CD1c-positive myeloid dendritic cell (primary cell): ENCODE measurements around the gene UNC13D.
"Not testable (repeated sequence)": the region's sequence is repeated elsewhere in the genome, so short reads cannot be mapped to it uniquely, and the experiment has no call there.

Experiments
- DNase-seq: peaks from one replicate; pipeline ENCODE4 v3.0.0-alpha.2; 2016; ENCODE audit errors: extremely low spot score

Gene UNC13D

DNA sequence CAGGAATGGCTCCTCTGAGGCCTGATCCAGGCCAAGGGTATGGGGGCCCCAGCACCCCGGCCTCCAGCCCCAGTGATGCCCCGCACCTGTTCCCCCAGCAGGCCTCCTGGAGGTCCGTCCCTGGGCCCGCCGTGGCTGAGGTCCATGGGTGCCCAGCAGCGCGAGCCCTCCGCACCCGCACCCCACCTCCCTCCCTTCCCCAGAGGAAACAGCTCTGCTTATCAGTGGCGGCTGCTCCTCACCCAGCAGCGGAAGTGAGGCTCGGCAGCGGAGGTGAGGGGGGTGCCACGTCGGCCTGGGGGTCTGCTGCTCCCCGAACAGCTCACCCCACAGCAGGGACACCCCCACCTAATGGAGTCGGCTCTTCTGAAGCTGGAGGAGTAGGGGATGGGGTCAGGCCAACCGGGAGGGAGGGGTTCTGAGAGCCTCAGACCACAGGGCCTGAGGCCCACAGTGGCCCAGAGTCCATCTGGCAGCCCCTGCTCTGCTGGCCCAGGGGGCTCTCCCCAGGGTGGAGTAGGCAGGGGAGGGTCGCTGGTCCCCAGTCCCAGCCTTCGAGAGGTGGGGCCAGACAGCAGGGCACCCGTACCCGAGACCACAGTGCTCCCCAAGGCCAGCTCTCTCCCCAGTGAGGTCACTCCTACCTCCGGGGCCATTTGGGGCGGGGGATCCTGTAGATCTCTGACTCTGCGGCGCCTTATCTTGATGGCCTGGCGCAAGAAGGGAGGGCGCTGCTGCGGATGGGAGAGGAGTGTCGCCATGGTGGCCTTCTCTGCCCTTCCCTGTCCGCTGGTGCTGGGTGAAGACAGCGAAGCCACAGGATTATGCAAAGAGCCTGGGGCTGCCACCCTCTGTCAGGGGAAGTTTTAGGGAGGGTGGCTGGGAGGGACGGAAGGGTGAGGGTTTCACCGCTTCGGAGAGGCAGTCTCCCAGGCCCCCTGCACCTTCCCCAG, at the start of gene UNC13D:
TSS of gene UNC13D (minus strand) at position 828 of the 953 bp plus-strand sequence. CDS start at position 761, 67 bp downstream.
- DNase-seq: peak; percentile 73

DNA sequence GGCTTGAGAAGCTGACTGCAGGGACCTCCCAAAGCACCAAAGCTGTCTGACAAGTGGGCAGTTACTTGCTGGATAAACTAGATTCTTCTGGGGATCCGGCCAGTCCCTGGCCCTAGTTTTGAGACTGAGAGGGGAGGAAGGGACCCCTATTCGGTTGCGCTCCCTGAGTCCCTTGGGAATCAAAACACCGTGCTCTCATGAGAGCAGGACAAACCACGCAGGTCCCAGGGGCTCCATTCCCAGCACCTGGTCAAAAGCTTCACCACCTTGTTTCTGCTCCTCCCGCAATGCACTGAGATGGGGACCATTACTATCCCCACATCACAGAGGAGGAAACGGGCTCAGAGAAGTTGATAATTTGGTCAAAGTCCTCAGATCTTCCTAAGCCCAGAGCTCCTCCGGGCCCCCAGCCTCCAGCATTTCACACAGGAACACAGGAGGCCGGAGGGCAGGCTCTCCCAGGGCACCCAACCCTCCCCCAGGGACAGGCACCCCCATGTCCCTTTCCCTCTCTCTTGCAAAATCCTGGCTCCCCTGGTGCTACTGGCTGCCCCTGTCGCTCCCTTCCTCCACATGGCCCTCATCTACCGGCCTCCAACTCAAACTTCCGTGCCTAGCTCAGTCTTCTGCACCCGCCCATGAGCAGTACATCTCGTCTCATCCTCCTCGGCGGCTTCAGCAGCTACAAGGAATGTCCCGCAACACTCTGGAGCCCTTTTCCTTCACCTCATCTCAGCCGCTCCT, 49.3 kb upstream of the UNC13D start:
- DNase-seq: no peak

DNA sequence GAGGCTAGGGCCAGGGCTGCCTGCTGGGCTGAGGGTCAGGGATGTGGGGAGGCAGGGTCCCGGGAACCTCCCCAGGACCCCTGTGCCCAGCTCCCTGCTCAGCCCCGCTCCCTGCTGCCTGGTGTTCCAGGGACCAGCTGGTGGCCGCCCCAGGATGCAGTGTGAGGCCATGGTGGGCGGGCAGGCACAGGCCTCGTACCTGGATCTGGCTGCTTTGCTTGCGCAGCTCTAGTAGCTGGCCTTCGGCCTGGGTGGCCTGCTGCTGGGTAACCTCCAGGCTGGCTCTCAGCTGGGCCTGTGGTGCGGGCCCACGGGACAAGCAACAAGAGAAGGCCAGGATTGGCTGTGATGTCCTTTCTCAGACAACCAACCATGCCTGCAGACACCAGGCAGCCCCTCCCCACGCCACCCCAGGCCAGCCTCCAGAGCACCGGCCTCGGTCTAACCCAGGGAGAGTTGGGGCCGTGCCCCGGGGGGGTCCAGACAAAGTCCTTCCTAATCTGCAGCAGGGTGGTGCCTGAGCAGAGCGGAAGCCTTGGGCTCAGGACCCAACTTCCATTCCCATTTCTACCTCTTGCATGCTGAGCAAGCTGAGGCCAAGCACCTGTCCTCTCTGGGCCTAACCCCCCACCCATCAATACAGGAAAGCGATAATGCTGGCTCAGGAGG, 48.5 kb upstream of the UNC13D start:
- DNase-seq: no peak

DNA sequence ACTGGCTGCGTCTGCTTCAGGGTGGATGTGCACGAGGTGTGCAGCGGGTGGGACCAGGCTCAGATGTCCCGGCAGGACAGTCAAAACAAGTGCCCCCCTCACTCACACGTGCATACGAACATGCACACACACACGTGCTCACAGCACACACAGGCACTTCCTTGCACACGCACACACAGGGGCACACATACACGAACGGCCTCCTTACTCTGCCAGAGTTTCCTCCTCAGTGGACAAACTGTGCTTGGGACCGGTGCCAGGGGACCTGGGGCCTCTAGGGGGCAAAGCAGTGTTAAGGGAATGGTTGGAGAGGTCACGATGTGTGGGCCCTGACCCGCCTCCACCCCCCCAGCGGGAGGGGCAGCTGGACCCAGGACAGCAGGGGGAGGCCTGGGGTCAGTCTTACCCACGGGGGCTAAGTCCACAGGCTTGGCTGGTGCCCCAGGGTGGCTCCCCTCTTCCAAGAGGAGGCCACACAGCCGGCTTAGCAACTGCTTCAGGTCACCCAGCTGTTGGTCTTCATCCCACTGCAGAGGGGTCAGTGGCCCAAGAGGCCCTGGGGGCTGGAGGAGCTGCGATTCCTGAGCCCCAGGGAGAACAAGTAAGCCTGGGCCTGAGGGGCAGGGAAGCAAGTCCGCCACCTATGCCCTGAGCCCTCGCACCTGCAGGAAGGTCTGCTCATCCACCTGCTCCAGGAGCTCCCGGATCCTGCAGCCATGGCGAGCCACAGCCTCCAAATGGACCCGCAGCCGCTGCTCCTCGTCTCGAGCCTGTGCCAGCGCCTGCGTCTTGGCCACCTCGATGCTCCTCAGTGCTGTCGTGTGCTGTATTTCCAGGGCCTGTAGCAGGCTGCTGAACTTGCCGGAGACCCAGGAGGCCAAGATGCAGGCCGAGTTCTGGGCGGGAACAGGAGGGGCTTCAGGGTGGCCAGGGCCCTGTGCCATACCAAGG, 47.7 kb upstream of the UNC13D start:
- no peak for DNase-seq

DNA sequence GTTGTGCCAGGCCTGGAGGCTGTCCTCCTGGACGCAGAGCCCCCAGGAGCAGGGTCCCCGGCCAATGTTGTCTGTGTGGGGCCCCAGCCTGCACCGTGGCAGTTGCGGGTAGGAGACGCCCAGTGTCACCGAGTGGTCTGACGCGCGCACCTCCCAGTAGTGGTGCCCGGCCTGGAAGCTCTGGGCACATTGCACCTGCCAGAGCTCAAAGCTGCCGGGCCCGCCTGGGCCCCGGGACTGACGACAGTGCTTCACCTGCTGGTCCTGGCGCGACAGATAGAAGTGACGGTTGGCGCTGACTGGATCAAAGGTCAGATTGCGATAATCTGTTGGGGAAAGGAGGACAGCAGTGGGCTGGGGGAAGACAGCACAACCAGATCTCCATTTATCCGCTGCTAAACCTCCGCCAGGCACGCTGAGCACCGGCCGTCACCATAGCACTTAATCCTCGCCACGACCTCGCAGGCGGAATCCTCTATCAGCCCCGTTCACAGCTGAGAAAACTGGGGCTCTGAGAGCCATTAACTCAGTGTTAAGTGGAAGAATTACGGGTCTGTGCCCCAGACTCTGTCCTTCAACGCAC, 46.9 kb upstream of the UNC13D start:
- no peak for DNase-seq

DNA sequence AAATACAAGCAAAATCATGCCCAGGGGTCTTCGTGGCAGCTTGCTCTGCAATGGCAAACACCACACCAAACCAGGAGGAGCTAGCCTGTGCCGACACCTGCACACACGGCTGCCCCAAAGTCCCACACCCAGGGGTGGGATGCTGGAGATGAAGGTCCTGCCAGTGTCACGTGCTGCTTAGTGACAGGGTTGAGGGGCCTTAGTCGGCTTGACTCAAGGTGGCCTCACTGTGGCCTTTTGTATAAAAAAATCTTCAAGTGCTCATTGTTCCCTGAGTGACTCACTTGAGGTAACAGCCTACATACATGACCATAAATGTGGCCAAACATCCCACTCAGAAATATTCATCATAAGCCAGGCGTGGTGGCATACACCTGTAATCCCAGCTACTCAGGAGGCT, 45.2 kb upstream of the UNC13D start:
- DNase-seq: no peak

DNA sequence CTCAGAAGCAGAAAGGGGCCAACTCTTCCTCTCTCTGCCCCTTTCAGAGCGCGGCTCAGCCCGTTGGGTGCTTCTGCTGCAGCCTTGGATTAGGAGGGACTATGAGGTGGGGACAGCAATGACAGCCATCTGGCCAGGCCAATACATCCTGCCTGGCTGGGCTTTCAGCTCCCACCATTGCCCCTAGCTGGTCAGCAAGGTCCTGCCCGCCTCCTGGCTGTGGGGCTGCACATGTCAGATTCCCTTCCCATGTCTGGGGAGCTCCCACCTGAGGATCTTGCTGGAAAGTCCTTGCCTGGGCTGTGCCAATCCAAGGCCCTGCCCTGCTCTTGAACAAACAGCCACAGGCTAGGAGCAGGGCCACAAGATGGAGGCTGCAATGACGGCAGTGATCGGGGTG, 44.3 kb upstream of the UNC13D start:
- DNase-seq: no peak

DNA sequence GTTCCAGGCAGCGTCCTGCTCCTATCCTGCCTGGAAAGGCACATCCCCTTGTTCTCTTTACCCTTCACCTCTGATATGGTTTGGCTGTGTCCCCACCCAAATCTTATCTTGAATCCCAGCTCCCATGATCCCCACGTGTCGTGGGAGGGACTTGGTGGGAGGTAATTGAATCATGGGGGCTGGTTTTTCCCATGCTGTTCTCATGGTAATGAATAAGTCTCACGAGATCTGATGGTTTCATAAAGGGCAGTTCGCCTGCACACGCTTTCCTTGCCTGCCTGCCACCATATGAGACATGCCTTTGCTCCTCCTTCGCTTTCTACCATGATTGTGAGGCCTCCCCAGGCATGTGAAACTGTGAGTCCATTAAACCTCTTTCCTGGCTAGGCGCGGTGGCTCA, 41.7 kb upstream of the UNC13D start:
- DNase-seq: not testable (repeated sequence)

DNA sequence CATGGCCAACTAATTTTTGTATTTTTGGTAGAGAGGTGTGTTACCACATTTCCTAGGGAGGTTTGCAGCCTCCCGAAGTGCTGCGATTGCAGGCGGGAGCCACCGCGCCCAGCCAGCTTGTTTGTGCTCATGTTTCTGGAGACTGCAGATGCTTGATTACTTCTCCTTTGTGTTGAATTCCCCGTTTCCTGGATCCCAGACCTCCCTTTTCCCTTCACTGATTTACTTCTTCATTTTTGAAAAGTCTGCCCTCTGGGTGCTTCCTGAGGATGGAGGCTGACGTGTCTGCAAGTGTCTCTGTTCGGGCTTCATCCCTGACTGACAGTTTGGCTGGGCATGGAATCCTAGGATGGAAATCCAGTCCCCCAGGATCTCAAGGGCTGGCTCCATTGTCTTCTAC, 41.2 kb upstream of the UNC13D start:
- DNase-seq: peak; percentile 32

DNA sequence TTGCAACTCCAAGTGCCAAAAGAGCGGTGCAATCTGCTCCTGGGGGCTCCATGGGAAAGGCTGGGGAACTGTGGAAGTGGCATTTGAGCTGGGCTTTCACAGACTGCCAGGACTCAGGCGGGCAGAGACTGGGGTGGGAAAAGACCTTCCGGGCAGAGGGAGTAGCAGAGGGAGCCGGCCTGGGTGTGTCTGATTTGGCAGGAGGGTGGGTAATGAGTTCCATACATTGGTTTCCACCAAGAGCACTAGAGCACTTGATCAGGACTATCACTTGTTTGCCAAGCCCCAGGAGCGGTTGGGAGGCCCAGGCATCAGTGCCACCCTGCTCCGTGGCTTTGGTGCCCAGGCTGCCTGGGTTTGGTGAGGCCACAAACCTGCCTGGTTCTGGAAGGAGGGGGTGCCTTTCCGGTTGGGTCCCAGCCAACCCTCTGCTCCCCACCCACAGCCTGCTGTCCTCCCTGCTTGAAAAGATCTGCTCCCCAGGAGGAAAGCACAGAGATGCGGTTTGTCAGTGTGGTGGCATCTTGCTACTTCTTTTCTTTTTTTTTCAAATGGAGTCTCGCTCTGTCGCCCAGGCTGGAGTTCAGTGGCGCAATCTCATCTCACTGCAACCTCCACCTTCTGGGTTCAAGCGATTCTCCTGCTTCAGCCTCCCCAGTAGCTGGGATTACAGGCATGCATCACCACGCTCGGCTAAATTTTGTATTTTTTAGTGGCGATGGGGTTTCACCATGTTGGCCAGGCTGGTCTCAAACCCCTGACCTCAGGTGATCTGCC, 37.7 kb upstream of the UNC13D start:
- DNase-seq: no peak

DNA sequence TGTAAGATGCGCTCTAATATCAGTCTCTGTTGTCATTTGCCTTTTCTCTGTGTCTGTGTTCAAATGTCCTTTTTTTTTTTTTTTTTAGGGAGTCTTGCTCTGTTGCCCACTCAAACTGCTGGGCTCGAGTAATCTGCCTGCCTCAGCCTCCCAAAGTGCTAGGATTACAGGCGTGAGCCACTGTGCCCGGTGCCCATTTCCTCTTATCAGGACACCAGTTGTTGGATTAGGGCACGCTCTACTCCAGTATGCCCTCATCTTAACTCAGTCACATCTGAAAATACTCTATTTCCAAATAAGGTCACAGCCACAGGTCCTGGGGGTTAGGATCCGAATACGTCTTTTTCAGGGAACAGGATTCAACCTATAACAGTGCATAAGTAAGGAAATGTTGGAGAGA, 36.1 kb upstream of the UNC13D start:
- no peak for DNase-seq

DNA sequence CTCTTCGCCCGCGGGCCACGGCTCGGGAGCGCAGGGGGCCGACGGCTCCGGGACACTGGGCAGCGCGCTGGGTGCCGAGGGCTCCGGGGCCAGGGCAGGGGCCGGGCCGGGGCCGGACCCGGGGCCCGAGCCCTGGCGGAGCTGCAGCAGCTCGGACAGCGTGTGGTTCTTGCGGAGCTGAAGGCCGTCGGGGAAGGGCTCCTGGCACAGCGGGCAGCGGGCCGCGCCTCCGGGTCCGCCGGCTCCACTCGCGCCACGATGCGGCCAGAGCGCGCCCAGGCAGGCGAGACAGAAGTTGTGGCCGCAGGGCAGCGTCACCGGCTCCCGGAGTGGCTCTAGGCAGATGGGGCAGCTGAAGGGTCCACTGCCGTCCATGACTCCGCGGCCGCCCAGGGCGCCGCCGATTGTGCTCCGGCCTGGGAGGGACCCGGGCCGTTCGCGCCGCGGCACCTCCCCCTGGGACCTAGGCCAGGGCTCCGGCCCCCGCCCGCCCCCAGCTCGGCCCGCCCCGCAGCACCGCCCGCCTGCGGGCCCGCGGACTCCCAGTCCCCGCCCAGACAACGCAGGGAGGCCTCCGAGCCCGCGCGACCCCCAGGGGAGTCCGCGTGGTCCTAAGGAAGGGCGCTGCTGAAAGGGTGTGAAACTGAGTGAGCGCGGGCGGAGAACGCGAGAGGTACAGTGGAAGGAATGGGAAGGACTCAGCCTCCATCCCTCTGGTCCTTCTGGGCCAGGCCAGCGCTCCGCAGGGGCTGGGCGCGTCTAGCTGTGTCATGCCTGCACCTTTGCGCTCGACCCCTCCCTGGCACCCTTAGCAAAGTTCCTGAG, 34.2 kb upstream of the UNC13D start, which contains the start of gene TRIM47:
TSS of gene TRIM47 (minus strand) at position 408 of the 825 bp plus-strand sequence. CDS start at position 375, 33 bp downstream.
- peak; percentile 42 for DNase-seq

DNA sequence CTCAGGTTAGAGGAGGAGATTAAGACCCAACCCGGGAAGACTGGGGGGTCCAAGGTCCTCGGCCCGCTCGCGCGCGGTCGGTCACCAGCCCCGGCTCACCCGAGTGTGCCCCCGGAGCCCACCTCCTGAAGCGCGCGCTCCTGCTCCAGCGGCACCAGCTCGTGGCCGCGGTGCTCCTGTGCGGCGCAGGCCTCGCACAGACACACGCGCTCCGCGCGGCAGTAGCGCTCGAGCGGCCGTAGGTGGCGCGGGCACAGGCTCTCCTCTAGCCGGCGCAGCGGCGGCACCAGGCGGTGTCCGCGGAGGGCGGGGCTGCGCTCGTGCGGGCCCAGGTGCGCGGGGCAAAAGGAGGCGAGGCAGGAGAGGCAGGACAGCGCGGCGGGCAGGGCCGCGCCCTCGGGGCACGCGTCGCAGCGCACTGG, 33.6 kb upstream of the UNC13D start:
- DNase-seq: peak; percentile 65

DNA sequence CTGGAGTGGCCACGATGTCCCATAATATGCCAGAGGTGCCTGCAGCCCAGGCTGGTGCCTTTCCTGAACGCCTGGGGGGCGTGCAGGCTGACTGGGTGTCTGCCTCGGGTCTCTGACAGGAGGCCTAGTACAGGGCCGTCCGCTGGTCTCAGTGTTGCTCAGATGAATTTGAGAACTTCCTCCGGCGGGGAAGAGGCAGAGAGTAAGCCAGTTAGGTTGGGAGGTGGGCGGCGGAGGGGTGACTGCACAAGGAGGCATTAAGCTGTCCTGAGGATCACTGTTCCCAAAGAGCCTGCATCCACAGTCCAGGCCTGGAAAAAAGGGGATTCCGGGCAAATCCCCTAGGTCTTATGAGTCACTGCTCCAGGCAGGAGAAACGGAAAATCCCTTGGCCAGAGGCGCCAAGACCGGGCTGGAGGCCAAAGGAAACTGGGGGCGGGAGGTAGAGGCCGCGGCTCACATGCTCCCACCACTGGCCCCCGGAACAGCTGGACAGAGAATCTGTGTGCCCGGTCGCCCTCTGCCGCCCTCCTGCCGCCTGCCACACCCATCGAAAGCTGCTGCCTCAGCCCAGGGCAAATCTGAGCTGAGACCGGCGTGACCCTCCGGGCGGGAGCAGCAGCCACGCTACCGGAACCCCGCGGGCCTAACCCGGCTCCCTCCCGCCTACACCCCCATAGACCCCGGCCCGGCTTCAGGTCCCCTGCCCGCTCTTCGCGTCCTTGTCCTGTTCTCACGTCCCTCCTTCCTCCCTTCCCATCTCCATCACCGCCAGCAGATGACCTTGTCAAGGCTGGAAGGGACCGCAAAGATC, 32.9 kb upstream of the UNC13D start:
- peak; percentile 66 for DNase-seq

DNA sequence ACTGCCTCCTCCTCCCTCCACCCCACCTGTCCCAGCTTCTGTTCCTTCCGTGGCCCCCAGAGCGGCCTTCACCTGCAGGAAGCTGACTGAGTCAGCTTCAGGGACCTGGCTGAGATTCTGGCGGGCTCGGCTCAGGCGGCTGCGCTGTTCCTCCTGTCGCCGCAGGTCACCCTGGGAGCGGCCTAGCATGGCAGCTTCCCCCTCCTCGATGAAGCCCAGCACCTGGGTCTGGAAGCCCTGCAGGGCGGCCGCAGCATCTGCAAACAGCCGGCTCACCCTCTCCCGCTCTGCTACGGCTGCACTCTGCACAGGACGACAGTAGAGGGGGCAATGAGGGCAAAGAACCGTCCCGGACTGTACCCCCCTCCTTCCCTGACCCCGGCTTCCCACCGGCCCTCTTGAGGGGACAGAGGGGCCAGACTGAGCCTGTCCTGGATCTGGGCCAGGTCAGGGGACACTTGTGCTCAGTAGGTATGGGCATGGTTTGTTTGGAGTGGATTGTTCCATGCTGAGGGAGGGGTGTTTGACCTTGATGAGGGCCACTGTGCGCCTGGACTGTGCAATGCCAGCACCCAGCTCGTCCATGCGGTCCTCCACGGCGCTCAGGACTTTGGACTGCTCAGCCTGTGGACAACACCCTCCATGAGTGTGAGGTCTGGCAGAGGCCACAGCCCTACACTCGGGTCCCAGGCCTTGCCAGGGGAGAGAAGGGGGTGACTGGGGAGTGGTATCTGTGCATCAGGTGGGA, 32.2 kb upstream of the UNC13D start:
- no peak for DNase-seq

DNA sequence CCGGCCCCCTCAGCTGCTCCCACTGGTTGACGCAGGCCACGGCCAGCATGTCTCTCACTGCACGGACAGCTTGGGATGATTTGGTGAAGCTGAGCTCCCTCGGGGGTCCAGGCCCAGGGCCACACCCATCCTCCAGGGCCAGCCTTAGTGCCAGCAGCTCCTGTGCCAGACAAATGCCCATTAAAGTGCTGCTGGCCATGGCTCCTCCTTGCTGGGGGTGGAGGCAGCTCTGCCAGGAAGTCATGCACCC, 31.7 kb upstream of the UNC13D start:
- DNase-seq: no peak

DNA sequence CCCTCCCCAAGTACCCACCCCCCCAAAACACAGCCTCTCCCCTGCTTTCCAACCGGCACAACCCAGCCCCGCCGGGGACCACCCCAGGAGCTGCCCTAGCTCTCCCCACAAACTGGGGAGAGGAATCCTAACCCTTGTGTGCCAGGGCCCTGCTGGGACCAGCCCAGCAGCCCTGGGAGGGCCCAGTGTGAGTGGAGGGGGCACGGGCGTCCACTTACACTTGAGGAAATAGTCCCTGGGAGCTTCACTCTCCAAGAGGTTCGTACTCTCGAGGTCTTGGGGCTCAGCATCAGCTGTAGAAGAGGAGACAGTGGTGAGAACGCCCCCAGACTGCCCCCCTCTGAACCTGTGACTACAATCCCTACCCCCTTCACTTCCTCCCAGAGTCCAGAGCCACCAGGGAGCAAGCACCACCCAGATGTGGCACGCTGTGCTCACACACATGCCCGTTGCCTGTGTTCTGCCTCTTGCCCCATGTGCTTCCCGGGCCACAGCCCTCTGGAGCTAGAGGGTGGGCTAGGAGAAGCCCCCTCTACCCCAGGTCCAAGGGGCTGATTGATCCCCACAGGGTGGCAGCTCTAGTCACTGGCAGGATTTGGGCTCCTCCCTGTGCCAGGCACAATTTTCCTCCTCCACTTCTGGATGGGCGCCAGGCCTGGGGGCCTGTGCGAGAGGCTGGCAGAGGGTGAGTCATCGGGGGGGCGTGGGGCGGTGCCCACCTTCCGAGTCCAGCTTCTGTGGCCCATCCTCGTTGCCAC, 31.2 kb upstream of the UNC13D start:
- DNase-seq: no peak
